Stimulated activated CD4-positive, alpha-beta T cell treated with anti-CD3 and anti-CD28 coated beads, Interleukin-12 subunit alpha, Interleukin-12 subunit beta, amount 100 ng/mL, for 48 hours (primary cell): ENCODE data around the gene CCNDBP1.
A peak's percentile ranks its signal among the peaks of the same experiment; 100 is the strongest.
"Not testable (repeated sequence)": the region's sequence is repeated elsewhere in the genome, so short reads cannot be mapped to it uniquely, and the experiment has no call there.

ENCODE experiments used
- DNase-seq, 3 donors: peaks; one replicate each; pipeline ENCODE4 v3.0.0-alpha.2; 2020; ENCODE audit warnings: low read depth in 2 of 3, low spot score in 1 of 3

Gene CCNDBP1, protein sequence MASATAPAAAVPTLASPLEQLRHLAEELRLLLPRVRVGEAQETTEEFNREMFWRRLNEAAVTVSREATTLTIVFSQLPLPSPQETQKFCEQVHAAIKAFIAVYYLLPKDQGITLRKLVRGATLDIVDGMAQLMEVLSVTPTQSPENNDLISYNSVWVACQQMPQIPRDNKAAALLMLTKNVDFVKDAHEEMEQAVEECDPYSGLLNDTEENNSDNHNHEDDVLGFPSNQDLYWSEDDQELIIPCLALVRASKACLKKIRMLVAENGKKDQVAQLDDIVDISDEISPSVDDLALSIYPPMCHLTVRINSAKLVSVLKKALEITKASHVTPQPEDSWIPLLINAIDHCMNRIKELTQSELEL

DNA sequence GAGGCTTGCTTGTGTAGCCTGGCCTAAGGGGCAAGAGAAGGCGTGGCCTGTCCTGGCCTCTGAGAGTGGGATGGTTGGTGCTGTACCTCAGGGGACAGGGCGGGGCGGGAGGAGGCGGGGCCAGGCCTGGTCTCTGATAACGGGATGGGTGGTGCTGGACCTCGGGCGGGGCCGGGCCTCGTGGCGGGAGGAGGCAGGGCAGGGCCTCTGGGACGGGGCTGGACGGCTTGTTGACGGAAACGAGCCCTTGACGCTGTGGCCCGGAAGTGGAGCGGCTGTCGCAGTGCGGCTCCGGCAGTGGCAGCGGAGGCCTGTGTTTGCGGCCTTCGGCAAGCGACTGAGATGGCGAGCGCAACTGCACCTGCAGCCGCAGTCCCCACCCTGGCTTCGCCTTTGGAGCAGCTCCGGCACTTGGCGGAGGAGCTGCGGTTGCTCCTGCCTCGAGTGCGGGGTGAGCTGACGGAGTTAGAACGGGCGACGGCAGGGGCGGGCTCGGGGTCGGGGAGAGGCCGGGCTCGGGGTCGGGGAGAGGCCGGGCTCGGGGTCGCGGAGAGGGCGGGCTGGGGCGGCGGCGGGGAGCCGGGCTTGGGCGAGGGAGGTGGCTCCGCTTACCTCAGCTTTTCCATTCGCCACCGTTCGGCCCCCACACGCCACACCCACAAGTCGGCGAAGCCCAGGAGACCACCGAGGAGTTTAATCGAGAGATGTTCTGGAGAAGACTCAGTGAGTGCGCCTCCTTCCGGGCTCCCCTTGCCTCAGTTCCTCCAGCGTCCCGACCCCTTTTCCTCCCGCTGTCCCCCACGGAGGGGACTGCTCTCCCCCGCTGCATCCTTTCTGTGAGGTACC lies at the start of gene CCNDBP1:
TSS of gene CCNDBP1 (plus strand) at position 247 of the 846 bp plus-strand sequence. CDS start at position 343, 96 bp downstream.
- peak; percentile 84 to 92 (median 88) for DNase-seq

DNA sequence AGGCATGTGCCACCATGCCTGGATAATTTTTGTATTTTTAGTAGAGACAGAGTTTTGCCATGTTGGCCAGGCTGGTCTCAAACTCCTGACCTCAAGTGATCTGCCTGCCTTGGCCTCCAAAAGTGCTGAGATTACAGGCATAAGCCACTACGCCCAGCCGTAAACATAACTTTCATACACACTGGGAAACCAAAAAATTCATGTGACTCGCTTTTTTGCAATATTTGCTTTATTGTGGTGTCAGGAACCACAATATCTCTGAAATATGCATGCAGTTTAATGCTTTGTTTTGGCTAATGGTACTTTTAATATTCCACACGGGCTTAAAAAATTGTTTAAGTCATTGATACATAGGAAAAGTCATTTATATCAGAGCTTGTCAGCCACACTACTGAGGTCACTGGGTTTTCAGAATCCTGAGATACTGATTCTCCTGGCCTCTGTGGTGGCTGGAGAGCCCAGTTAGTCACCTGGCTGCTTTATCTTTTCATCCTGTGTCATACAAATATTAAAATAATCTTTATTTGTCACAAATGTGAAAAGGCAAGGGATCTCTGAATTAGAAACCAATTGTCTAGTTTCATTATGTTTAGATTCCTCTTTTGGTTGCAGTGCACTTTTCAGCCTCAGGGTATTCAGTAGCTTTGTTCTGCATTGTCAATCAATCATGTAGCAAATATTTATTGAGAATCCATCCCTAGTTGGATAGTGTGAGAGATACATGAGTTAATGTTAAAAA lies 41.8 kb upstream of the CCNDBP1 start:
- DNase-seq: no peak

DNA sequence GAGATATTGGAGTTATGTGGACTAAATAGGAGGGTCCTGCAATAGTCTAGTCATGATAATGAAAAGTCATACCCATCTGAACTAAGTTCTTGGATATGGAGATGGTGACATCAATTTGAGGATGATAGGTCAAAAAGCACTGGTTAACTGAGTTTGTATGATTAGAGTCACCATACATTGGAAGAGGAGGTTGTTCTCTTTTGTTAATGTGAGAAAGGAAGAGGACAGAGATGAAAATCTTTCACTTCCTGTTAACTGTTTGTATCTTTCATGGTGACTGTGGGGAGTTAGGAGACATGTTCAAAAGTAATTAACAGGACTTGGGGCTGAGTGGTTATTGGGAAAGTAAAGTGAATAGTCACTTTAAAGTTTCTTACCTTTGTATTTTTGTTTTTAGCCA lies 40.7 kb upstream of the CCNDBP1 start:
- DNase-seq: no peak

DNA sequence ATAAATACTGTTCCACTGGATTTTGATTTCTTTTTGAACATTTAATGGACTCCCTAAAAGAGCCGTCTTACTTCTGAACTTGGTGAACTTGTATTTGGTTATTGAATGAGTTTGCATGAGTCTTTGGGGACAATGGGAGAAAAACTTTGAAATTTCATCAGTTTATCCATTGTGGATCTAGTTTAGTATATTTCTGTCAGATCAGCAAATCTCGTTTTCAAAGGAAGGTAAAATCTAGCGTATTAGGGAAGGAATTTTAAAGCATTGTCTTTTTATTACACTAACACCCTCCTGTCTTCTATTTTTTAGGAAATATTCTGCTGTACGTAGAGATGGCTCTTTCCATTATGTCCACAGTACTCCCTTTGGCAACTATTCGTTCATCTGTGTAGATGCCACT lies 39.0 kb upstream of the CCNDBP1 start:
- no peak for DNase-seq

DNA sequence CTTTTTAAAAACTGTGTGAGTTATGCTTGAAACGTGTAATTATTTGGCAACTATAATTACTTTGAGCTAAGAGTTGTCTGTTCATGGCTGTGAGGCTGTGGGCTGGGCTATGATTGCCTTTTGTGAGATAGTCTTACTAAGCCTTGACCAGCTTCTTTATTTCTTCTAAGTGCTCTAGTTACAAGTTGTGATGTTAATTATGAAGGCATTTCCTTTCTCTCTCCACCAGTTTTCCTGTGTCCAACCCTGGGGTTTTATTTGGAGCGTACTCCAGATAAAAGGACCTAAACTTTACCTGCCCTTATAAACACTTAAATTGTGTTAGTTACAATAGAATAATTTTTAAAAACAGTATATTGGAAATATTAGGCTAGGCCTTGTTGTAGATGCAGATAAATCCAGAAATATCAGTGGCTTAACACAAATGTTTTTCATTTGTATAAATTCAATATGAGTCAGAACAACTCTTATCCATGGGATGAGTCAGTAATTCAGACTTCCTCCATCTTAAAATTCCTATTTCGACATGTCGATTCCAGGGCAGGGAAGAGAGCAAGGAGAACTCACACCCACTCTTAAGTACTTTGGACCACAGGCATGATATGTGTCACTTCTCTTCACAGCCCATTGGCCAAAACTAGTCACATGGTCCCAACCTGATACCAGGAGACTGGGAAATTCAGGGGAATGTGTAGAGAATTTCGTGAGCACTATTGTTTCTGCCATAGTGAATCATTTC lies 34.8 kb upstream of the CCNDBP1 start:
- no peak for DNase-seq

DNA sequence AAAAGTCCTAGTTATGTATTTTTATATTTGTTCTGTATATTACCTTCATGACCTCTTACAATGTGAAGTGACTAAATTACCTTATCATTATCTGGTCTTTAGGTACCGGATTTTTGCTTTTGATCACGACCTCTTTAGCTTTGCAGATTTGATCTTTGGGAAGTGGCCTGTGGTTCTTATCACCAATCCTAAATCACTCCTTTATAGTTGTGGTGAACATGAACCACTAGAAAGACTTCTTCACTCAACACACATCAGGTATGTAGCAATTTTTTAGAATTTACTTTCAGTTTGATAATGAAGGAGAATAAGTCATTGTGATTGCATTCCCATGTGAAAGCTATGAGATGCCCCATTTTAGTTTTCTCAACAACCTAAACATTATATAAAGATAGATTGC lies 33.5 kb upstream of the CCNDBP1 start:
- DNase-seq: no peak

DNA sequence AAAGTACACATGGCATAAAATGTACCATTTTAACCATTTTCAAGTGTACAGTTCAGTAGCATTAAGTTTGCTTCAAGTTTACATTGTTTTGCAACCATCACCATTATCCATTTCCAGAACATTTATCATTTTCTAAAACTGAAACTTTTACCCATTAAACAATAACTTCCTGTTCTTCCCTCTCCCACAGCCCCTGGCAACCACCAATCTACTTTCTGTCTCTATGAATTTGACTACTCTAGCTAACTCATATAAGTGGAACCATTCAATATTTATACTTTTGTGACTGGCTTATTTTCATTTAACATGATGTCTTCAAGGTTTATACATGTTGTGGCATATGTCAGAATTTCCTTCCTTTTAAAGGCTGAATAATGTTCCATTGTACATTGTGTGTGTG lies 31.9 kb upstream of the CCNDBP1 start:
- no peak for DNase-seq

DNA sequence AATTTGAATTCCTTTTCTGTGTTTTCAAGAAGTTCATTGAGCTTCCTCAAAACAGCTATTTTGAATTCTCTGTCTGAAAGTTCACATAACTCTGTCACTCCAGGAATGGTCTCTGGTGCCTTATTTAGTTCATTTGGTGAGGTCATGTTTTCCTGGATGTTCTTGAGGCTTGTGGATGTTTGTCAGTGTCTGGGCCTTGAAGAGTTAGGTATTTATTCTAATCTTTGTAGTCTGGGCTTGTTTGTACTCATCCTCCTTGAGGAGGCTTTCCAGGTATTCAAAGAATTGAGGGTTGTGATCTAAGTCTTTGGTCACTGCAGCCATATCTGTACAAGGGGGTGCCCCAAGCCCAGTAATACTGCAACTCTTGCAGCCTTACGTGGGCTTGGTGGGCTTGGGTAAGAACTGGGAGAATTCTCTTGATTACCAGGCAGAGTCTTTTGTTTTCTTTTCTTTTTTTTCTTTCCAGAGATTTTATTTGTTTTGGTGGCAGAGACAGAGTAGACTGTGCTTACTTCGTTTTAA lies 19.3 kb upstream of the CCNDBP1 start:
- no peak for DNase-seq

DNA sequence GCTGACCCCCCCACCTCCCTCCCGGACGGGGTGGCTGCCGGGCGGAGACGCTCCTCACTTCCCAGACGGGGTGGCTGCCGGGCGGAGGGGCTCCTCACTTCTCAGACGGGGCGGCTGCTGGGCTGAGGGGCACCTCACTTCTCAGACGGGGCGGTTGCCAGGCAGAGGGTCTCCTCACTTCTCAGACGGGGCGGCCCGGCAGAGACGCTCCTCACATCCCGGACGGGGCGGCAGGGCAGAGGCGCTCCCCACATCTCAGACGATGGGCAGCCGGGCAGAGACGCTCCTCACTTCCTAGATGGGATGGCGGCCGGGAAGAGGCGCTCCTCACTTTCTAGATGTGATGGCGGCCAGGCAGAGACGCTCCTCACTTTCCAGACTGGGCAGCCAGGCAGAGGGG lies 17.9 kb upstream of the CCNDBP1 start:
- not testable (repeated sequence) for DNase-seq

DNA sequence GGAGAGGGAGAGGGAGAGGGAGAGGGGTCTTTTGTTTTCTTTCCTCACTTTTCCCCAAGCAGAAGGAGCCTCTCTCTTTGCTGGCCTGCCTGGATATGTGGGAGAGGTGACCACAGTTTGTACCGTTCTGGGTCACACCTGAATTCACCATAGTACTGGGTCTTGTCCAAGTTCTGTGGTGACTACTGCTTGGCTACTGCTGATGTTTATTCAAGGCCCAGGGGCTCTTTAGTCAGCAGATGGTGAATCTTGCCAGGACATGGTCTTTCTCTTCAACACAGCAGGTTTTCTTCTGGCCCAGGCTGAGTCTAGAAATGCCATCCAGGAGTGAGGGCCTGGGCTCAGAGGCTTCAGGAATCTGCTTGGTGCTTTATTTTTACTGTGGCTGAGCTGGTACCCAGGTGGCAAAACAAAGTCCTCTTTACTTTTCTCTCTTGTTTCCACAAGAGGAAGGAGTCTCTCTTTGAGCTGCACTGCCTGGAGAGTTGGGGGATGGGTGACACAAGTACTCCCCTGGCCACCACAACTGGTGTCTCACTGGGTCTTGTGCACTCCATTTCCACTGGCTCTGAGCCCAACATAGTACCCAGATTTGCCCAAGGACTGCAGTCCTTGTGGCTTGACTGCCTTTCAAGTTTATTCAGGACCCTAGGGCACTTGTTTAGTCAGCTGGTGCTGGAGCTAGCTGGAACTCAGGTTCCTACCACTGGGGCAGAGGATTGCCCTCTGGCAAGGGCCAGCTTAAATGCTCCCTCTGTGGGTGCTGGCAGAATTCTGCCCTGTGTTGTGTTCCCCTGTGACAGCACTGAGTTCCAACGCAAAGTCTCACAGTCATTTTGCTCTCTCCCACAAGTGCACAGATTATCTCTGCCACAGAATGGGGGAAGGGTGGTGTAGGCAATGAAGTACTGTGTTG lies 16.8 kb upstream of the CCNDBP1 start:
- DNase-seq: no peak

DNA sequence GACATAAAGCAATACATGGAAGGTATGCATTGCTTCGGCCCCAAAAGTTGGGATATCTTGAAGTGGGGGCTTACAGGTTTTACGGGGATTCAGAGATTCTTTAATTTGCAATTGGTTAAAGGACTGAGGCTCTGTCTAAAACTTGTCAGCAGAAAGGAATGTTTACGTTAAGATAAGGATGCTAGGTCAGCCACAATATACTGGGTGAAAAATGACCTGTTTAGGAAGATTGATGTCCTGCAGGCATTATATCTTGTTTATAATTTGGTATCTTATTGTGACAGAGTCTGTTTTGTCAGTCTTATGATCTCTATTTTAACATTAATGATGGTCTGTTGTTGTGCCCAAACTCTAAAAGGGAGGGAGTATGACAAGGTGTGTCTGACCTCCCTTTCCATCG lies 15.3 kb upstream of the CCNDBP1 start:
- no peak for DNase-seq

DNA sequence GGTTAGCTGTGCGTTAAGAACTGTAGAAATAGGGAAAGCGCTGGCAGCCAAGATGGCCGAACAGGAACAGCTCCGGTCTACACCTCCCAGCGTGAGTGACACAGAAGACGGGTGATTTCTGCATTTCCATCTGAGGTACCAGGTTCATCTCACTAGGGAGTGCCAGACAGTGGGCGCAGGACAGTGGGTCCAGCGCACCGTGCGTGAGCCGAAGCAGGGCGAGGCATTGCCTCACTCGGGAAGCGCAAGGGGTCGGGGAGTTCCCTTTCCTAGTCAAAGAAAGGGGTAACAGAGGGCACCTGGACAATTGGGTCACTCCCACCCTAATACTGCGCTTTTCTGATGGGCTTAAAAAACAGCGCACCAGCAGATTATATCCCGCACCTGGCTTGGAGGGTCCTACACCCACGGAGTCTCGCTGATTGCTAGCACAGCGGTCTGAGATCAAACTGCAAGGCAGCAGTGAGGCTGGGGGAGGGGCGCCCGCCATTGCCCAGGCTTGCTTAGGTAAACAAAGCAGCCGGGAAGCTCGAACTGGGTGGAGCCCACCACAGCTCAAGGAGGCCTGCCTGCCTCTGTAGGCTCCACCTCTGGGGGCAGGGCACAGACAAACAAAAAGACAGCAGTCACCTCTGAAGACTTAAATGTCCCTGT lies 9.4 kb upstream of the CCNDBP1 start:
- DNase-seq: not testable (repeated sequence)

DNA sequence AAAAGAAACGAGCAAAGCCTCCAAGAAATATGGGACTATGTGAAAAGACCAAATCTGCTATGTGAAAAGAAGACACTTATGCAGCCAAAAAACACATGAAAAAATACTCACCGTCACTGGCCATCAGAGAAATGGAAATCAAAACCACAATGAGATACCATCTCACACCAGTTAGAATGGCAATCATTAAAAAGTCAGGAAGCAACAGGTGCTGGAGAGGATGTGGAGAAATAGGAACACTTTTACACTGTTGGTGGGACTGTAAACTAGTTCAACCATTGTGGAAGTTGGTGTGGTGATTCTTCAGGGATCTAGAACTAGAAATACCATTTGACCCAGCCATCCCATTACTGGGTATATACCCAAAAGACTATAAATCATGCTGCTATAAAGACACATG lies 8.1 kb upstream of the CCNDBP1 start:
- not testable (repeated sequence) for DNase-seq

DNA sequence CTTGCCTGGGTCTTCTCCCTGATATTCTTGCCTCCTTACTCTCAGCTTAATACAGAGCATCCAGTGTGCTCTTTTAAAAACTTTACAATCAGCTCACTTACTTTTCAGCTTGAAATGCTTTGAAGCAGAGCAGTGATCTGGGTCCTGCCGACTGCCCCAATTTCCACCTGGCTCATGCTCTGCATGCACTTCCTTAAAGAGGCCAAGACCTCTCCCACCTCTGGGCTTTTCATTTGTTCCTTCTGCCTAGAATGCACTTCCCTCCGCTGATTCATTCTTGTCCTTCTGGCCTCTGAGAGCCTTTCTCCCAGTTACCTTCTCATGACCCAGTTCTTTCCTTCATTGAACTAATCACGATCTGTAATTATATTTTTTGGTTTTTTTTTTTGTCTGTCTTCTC lies 1.9 kb upstream of the CCNDBP1 start:
- DNase-seq: no peak

DNA sequence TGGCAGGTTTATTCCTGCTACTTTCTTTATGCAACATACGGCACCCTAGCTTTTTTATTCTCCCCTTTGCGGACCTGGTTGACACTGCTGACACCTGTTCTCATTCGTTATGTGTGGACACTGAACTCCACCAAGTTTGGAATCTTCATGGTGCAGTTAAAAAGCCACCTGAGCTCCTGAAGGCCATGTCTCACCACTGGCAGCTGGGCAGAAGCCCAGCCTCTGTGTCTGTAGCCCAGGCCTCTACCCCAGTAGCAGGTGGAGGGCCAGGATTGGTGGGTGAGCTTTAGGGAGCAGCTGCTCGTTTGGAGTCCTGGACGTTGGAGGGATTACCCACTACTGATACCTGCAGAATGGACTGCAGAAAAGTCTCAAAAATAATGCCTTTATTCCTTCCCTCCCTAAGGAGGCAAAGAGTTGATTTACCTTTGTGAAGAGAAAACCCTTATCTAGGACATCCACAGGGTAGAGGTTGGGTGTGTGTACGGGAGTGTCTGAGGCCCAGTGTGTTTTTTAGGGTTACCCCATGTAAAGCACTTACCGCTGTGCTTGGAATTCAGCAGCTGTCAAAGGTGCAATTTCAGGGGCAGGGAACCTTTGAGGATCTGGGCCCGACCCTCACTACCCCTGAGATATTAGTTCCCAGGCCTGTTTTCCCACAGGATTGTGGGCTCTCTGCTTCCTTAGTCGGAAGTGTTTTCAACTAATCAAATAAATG lies 637 bp upstream of the CCNDBP1 start:
- no peak for DNase-seq

DNA sequence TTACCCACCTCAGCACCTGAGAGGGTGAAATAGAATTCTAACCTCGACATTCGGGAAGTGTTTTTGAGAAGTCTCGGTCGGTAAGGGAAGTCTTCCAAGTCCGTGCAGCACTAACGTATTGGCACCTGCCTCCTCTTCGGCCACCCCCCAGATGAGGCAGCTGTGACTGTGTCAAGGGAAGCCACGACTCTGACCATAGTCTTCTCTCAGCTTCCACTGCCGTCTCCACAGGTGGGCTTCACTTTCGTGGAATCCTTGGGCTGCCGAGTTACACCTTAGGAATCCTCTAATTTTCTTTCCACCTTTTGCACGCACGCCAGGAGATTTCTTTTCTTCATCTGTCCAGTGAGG lies 775 bp downstream of the CCNDBP1 start:
- DNase-seq: peak in 1 of 3 donors; percentile 6

DNA sequence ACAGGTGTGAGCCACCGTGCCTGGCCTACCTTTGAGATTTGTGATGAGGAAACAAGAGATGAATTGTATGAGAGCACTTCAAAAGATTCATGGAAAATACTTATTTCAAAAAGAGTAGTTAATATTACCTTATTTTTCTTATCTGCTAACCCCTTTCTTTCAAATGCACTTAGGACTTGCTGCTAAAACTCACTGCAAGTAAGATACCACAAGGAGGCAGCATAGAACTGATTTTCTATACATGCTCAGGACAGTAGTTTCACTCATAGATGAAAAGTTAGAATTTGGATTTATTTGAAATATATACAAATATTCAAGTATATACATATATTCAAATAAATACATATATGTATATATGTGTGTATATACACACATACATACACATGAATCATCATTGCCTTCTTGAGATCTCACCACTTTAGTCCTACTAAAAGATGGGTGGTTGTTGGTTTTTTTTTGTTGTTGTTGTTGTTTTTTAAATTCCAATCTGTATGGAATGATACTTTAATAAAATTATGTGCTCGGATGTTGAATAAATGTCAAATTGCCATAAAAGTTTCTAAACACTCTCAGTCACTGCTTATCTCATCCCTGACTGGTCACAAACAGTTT lies 2.4 kb downstream of the CCNDBP1 start:
- DNase-seq: no peak

DNA sequence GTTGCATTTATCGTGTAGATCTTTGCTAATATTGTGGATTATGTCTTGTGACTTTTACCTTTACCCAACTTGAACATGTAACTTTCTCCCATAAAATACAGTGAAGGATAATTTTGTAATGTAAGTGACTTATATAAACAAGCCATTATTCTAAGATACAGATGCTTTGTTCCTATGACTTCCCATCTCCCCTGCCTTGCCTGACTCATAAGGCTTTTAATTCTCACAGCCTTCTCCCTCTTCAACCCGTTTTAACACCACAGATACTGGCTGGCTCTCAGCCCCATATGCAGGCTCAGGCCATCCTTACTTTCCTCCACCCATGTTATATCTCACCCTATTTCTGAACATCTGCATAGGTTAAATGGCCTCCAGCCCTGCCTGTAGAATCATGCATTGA lies 4.1 kb downstream of the CCNDBP1 start:
- no peak for DNase-seq
